ENCODE data around the gene METAP1D. TPM values are rescaled to one million over a fixed set of nuclear protein-coding genes. Genes with fewer than 3 reads are reported as not detected.

Gene METAP1D
- total RNA-seq, 1 donor from 2014 or later = 10.4 TPM

DNA sequence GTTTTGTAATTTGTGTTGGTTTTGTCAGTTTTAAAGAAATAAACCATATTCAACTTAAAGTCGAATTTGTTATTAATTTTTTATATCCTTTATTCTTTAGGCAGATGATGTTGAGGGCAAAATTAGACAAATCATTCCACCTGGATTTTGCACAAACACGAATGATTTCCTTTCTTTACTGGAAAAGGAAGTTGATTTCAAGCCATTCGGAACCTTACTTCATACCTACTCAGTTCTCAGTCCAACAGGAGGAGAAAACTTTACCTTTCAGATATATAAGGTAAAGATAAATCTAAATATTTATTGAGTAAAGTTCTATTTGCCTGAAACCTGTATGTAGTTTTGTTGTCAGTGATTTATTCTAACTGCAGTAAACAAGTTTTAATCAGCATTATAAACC is 34.5 kb upstream of the METAP1D start:
- H3K4me3 Mint-ChIP-seq = no peak overlapping the region
- peaks cover 19% of the 10 kb centered on the region for H3K36me3 Mint-ChIP-seq
- H3K27me3 Mint-ChIP-seq = no peaks in the 10 kb centered on the region
- H3K4me1 Mint-ChIP-seq (ENCODE audit: unreplicated experiment) = no peaks in the 10 kb centered on the region
- H3K9me3 Mint-ChIP-seq = no peaks in the 10 kb centered on the region
- TF ChIP-seq CTCF (conservative IDR thresholded peaks at IDR 0.05) = no peak
- no peak overlapping the region for H3K27ac Mint-ChIP-seq
- DNase-seq (ENCODE audit: extremely low spot score, unreplicated experiment) = no peak

GRCh38 chr2:171965661-171966060 is 34.1 kb upstream of the METAP1D start:
- H3K9me3 Mint-ChIP-seq = no peaks in the 10 kb centered on the region
- H3K4me1 Mint-ChIP-seq (ENCODE audit: unreplicated experiment) = no peaks in the 10 kb centered on the region

GRCh38 chr2:171966235-171966634 is 33.5 kb upstream of the METAP1D start:
- TF ChIP-seq CTCF (conservative IDR thresholded peaks at IDR 0.05) = no peak
- H3K36me3 Mint-ChIP-seq = peaks cover 20% of the 10 kb centered on the region
- H3K4me3 Mint-ChIP-seq = no peak overlapping the region
- no peak for DNase-seq (ENCODE audit: extremely low spot score, unreplicated experiment)
- H3K4me1 Mint-ChIP-seq (ENCODE audit: unreplicated experiment) = no peaks in the 10 kb centered on the region
- H3K9me3 Mint-ChIP-seq = no peaks in the 10 kb centered on the region
- no peak overlapping the region for H3K27ac Mint-ChIP-seq
- no peaks in the 10 kb centered on the region for H3K27me3 Mint-ChIP-seq

More at GRCh38 chr2:171965661-171966060, 34.1 kb upstream of the METAP1D start:
- H3K27ac Mint-ChIP-seq = no peak overlapping the region
- TF ChIP-seq CTCF (conservative IDR thresholded peaks at IDR 0.05) = no peak
- no peak for DNase-seq (ENCODE audit: extremely low spot score, unreplicated experiment)
- no peak overlapping the region for H3K4me3 Mint-ChIP-seq
- no peaks in the 10 kb centered on the region for H3K27me3 Mint-ChIP-seq
- peaks cover 19% of the 10 kb centered on the region for H3K36me3 Mint-ChIP-seq

DNA sequence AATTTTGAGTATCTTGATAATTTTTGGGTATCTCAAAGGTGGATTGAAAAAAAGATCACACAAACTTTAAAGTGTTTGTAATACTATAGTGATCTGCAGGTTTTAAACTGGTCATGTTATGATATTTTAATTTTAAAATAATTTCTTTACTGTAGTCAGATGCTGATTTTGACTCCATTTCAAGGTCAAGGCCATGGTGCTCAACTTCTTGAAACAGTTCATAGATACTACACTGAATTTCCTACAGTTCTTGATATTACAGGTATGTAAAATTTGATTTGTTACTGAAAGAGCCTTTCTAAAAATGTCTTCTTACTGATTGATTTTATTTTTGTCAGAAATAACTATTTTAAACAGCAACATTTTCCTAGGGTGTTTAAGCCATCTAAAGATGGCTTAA is 33.1 kb upstream of the METAP1D start:
- no peak overlapping the region for H3K4me3 Mint-ChIP-seq

GRCh38 chr2:171968509-171968908 is 31.2 kb upstream of the METAP1D start:
- DNase-seq (ENCODE audit: extremely low spot score, unreplicated experiment) = no peak
- H3K27me3 Mint-ChIP-seq = no peaks in the 10 kb centered on the region
- no peaks in the 10 kb centered on the region for H3K4me1 Mint-ChIP-seq (ENCODE audit: unreplicated experiment)
- H3K9me3 Mint-ChIP-seq = no peaks in the 10 kb centered on the region
- H3K27ac Mint-ChIP-seq = no peak overlapping the region
- no peak overlapping the region for H3K4me3 Mint-ChIP-seq
- H3K36me3 Mint-ChIP-seq = peaks cover 28% of the 10 kb centered on the region
- no peak for TF ChIP-seq CTCF (conservative IDR thresholded peaks at IDR 0.05)

More for the DNA sequence above, 33.1 kb upstream of the METAP1D start:
- Mint-ChIP-seq H3K9me3 (no peaks in the 10 kb centered on the region), H3K36me3 (peaks cover 22% of the 10 kb centered on the region), H3K27me3 (no peaks in the 10 kb centered on the region), H3K4me1 (ENCODE audit: unreplicated experiment) (no peaks in the 10 kb centered on the region), H3K27ac (no peak overlapping the region)
- TF ChIP-seq CTCF (conservative IDR thresholded peaks at IDR 0.05) = no peak
- no peak for DNase-seq (ENCODE audit: extremely low spot score, unreplicated experiment)
